GM19351 (cell line): ENCODE results near the gene POLD3.

Source experiments
- ATAC-seq: cut with Tn5 transposase; IDR thresholded peaks from one replicate; pipeline ENCODE4 v1.9.1; 2021; ENCODE audit warnings: mild to moderate bottlenecking, moderate library complexity; ENCODE audit not compliant: unreplicated experiment

The POLD3 gene

GRCh38 chr11:74686792-74687191 lies 94.4 kb downstream of the POLD3 start:
- no peak for ATAC-seq

DNA sequence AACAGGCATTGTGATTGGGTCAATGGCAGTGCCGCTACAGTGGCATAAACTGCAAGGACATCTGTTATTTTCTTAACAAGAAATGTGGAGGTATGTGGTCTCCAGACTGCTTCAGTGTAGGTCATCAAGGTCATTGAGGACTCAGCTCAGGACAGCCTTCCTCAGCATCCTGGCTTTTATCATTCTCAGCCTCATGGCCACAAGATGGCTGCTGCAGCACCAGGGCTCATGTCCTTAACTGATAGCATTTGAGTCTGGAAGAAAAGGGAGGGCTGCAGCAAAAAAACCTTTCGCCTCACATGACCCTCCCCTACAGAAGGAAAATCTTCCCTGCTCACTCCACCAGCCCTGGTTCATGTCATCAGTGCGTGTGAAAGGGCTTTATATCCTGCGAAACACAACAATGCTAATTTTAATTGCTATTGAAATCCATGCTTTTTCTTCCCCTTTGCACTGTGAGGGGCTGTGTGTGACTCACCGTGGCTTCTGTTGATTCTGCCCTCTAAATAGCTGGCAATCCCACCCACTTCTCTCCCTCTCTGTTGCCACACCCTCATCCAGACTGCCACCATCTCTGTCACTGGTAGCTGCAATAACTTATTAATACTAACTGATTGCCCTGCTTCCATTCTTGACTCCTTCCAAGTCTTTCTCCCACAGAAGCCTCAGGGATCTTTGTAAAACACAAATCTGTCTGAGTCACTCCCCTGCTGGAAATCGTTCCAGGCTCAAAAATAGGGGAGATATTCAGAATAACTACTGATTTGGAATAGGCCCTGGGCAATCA lies 95.0 kb downstream of the POLD3 start:
- no peak for ATAC-seq

- ATAC-seq, result no peak
These were observed 97.3 kb downstream of the POLD3 start for GRCh38 chr11:74689666-74690065.

DNA sequence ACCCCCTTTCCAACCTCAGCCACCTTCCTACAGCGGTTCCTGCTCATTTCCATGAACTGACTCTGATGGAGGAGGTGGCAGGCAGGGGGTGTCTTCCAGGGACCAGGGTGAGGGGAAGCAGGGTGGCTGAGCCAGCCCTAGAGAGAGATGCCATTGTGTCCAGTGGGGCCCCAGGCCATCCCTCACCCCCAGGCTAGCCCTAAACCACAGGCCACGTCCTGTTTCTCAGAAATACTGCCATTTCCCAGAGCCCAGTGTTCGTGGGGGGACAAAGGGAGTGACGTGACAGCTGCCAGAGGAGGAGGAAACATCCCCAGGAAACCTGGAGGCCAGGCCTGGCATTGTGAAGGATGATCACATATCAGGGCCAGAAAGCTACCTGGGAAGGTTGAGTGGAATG lies 99.4 kb downstream of the POLD3 start:
- ATAC-seq, result no peak
